Measurements from ENCODE around the gene SORCS2. TPM values are rescaled to one million over a fixed set of nuclear protein-coding genes. Genes with fewer than 3 reads are reported as not detected.

SORCS2 gene
- total RNA-seq, 4 donors from 2014 or later = 1.1 to 2.5 (median 2.0) TPM

DNA sequence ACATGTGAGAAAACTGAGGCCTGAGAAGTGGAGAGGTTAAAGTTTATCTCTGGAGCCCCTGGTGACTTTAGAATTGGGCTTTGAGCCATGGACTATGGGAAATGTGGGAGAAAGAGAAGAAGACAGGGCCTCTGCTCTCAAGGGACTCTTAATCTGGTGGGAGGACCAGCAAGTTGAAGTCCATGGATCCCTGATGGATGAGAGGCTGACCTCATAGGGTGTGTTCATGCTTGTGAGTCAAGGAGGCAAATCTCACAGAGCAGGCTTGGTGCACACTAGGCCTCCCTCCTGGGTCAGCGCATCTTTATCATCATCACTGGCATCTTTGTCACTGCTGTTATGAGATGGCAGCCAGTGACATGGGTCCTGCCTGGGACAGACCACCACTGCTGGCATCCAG lies 535.4 kb downstream of the SORCS2 start:
- H3K27ac ChIP-seq = no peak overlapping the region
- no peaks in the 10 kb centered on the region for H3K4me1 ChIP-seq
- peaks cover 0 to 9% (median 0%) of the 10 kb centered on the region in 4 donors for H3K27me3 ChIP-seq
- intact Hi-C loops (cut with DNase I) = no loop called here
- DNase-seq = no peak
- H3K4me3 ChIP-seq = no peak overlapping the region
- TF ChIP-seq CTCF (IDR thresholded peaks at IDR 0.05) (no peak), POLR2A (IDR thresholded peaks at IDR 0.05) (no peak)
- WGBS, 2 donors = 83 to 100% methylated on average over 1 of the region's 1 CpG
- H3K9me3 ChIP-seq = no peaks in the 10 kb centered on the region
- H3K36me3 ChIP-seq = no peaks in the 10 kb centered on the region

DNA sequence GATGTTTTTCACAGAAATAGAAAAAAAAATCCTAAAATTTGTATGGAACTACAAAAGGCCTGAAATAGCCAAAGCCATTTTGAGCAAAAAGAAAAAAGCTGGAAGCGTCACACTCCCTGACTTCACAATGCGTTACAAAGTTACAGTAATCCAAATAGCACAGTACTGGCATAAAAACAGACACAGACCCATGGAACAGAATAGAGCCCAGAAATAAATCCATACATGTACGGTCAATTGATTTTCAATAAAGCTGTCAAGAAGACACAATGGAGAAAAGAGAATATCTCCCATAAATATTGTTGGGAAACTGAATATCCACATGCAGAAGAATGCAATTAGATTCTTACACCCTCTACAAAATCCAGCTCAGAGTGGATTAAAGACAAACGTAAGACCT lies 539.1 kb downstream of the SORCS2 start:
- H3K4me3 ChIP-seq = no peak overlapping the region
- no peaks in the 10 kb centered on the region for H3K9me3 ChIP-seq
- intact Hi-C loops (cut with DNase I) = no loop called here
- no peaks in the 10 kb centered on the region for H3K36me3 ChIP-seq
- H3K27me3 ChIP-seq = peaks cover 0 to 26% (median 0%) of the 10 kb centered on the region in 4 donors
- no peak for DNase-seq
- TF ChIP-seq POLR2A (IDR thresholded peaks at IDR 0.05) (no peak), CTCF (IDR thresholded peaks at IDR 0.05) (no peak)
- no peak overlapping the region for H3K27ac ChIP-seq
- 51 to 54% methylated on average over 4 of the region's 4 CpGs for WGBS, 2 donors
- no peaks in the 10 kb centered on the region for H3K4me1 ChIP-seq

GRCh38 chr4:7732263-7732662 lies 539.9 kb downstream of the SORCS2 start:
- Histone ChIP-seq H3K27ac (no peak overlapping the region), H3K4me1 (no peaks in the 10 kb centered on the region), H3K4me3 (no peak overlapping the region), H3K36me3 (no peaks in the 10 kb centered on the region), H3K27me3 (peaks cover 0 to 33% (median 0%) of the 10 kb centered on the region in 4 donors), H3K9me3 (no peaks in the 10 kb centered on the region)
- DNase-seq = no peak
- intact Hi-C loops (cut with DNase I) = no loop called here
- TF ChIP-seq POLR2A (IDR thresholded peaks at IDR 0.05) (no peak), CTCF (IDR thresholded peaks at IDR 0.05) (no peak)
- WGBS, 2 donors = 97 to 99% methylated on average over 6 to 8 of the region's 9 CpGs

DNA sequence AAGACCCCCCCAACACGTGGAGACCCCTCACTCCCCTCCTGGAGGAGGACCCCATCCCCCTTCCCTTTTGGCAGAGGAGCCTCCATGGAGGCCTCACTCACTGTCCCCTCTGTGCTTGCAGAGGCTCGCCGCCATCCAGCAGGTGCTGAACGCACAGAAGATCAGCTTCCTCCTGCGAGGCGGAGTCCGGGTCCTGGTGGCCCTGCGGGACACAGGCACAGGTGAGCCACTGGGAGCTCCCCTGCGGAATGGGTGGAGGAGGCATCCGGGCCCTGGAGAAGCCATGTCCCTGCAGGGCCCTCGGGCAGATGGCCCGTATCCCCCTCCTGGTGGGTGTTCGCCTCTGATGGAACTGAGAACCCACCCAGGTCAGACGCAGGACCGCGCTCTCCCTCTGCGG lies 540.9 kb downstream of the SORCS2 start:
- H3K27me3 ChIP-seq = peaks cover 0 to 41% (median 0%) of the 10 kb centered on the region in 4 donors
- TF ChIP-seq POLR2A (IDR thresholded peaks at IDR 0.05) = no peak
- no peak for TF ChIP-seq CTCF (IDR thresholded peaks at IDR 0.05)
- intact Hi-C loops (cut with DNase I) = no loop called here
- no peak overlapping the region for H3K27ac ChIP-seq
- no peak for DNase-seq
- no peaks in the 10 kb centered on the region for H3K4me1 ChIP-seq
- no peak overlapping the region for H3K4me3 ChIP-seq
- no peaks in the 10 kb centered on the region for H3K36me3 ChIP-seq
- 92 to 98% methylated on average over 5 to 7 of the region's 17 CpGs for WGBS, 2 donors
- no peaks in the 10 kb centered on the region for H3K9me3 ChIP-seq

DNA sequence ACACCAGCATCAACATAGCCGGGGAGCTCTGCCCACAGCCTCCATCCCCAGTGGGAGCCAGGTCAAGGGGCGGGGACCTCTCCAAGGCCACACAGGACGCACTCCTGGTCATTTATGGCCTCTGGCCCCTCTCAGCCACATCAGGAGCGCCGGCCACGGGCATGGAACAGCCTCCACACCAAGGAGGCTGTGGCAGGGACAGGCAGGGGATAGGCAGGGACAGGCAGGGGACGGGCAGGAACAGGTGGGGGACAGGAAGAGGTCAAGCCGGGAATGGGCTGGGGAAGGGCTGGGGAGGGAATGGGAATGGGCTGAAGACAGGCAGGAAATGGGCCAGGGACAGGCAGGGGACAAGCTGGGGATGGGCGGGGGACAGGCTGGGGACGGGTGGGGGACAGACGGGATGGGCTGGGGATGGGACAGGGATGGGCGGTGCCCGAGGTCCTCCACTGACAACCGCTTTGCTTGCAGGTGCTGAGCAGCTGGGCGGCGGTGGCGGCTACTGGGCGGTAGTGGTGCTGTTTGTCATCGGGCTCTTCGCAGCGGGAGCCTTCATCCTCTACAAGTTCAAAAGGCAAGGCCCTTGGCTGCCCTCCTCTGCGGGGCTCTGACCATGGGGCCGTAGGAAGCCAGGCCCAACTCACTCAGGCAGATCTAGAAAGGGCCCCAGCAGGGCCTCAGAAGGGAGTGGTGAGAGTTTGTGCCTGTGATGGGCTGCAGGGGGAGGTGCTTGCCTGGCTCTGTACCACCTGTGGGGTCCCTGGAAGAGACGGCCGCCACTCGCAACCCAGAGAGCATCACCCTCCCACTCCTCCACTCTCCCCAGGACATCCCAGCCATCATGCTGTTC lies 541.7 kb downstream of the SORCS2 start:
- no peak overlapping the region for H3K27ac ChIP-seq
- H3K9me3 ChIP-seq = no peaks in the 10 kb centered on the region
- no peaks in the 10 kb centered on the region for H3K4me1 ChIP-seq
- no peak overlapping the region for H3K4me3 ChIP-seq
- peaks cover 0 to 41% (median 0%) of the 10 kb centered on the region in 4 donors for H3K27me3 ChIP-seq
- intact Hi-C loops (cut with DNase I) = no loop called here
- TF ChIP-seq POLR2A (IDR thresholded peaks at IDR 0.05) (no peak), CTCF (IDR thresholded peaks at IDR 0.05) (no peak)
- no peaks in the 10 kb centered on the region for H3K36me3 ChIP-seq
- no peak for DNase-seq
- WGBS, 2 donors = 82% methylated on average over 16 of the region's 26 CpGs; no CpG with 5 or more reads in 1 of the 2 donors

All from esophagus squamous epithelium (tissue), 5 donors.